ENCODE results near the gene SLC26A1.
"Not testable (repeated sequence)": the region's sequence is repeated elsewhere in the genome, so short reads cannot be mapped to it uniquely, and the experiment has no call there.

SLC26A1 gene

GRCh38 chr4:952881-953573 is 40.2 kb downstream of the SLC26A1 start:
- no peak for DNase-seq

GRCh38 chr4:951594-952468 is 41.4 kb downstream of the SLC26A1 start:
- no peak for DNase-seq

- no peak for DNase-seq
Observed at GRCh38 chr4:951186-951585, 42.0 kb downstream of the SLC26A1 start.

- DNase-seq, result no peak
Observed at GRCh38 chr4:950136-951020, 42.8 kb downstream of the SLC26A1 start.

- no peak for DNase-seq
Observed at GRCh38 chr4:949656-950055, 43.5 kb downstream of the SLC26A1 start.

GRCh38 chr4:948936-949300 is 44.3 kb downstream of the SLC26A1 start:
- no peak for DNase-seq

GRCh38 chr4:948101-948935 is 44.9 kb downstream of the SLC26A1 start:
- no peak for DNase-seq

GRCh38 chr4:947491-947971 is 45.7 kb downstream of the SLC26A1 start:
- no peak for DNase-seq

- no peak for DNase-seq
Observed at GRCh38 chr4:946517-947471, 46.4 kb downstream of the SLC26A1 start.

GRCh38 chr4:946103-946450 is 47.1 kb downstream of the SLC26A1 start:
- DNase-seq, result no peak

- no peak for DNase-seq
Observed at GRCh38 chr4:945274-946102, 47.7 kb downstream of the SLC26A1 start.

GRCh38 chr4:939508-939907 is 53.7 kb downstream of the SLC26A1 start:
- not testable (repeated sequence) for DNase-seq
